NCI-H446 treated with DMSO at 0.1 percent for 48 hours (cell line): ENCODE data around the gene GLYATL3.

Experiments
- DNase-seq: peaks from one replicate; lab custom pipeline; 2025; lab: John Stamatoyannopoulos, UW

GLYATL3 gene

GRCh38 chr6:49514571-49515484 lies 15.1 kb downstream of the GLYATL3 start:
- no peak for DNase-seq

GRCh38 chr6:49515485-49516146 lies 15.9 kb downstream of the GLYATL3 start:
- DNase-seq: no peak

- no peak for DNase-seq
These were observed 16.4 kb downstream of the GLYATL3 start for GRCh38 chr6:49516147-49516505.

GRCh38 chr6:49517919-49518318 lies 18.2 kb downstream of the GLYATL3 start:
- DNase-seq: no peak

GRCh38 chr6:49519660-49520059 lies 19.9 kb downstream of the GLYATL3 start:
- DNase-seq: no peak

GRCh38 chr6:49522710-49523593 lies 23.2 kb downstream of the GLYATL3 start:
- DNase-seq: no peak

GRCh38 chr6:49523901-49524300 lies 24.2 kb downstream of the GLYATL3 start:
- no peak for DNase-seq

- no peak for DNase-seq
These were observed 24.8 kb downstream of the GLYATL3 start for GRCh38 chr6:49524541-49524940.

GRCh38 chr6:49526598-49526997 lies 26.9 kb downstream of the GLYATL3 start:
- DNase-seq: no peak

GRCh38 chr6:49527320-49527719 lies 27.6 kb downstream of the GLYATL3 start:
- no peak for DNase-seq

- DNase-seq: no peak
These were observed 28.8 kb downstream of the GLYATL3 start for GRCh38 chr6:49528571-49528970.

GRCh38 chr6:49530141-49530776 lies 30.5 kb downstream of the GLYATL3 start:
- no peak for DNase-seq

- peak; percentile 31 for DNase-seq
These were observed 32.2 kb downstream of the GLYATL3 start for GRCh38 chr6:49531774-49532569.

GRCh38 chr6:49535795-49536194 lies 36.1 kb downstream of the GLYATL3 start:
- DNase-seq: no peak

GRCh38 chr6:49539102-49539501 lies 39.4 kb downstream of the GLYATL3 start:
- no peak for DNase-seq

- no peak for DNase-seq
These were observed 40.9 kb downstream of the GLYATL3 start for GRCh38 chr6:49540614-49541013.

GRCh38 chr6:49541210-49541724 lies 41.5 kb downstream of the GLYATL3 start:
- DNase-seq: no peak

GRCh38 chr6:49541936-49542335 lies 42.2 kb downstream of the GLYATL3 start:
- no peak for DNase-seq

GRCh38 chr6:49543087-49543858 lies 43.5 kb downstream of the GLYATL3 start:
- DNase-seq: peak; percentile 7

- no peak for DNase-seq
These were observed 46.6 kb downstream of the GLYATL3 start for GRCh38 chr6:49546331-49546730.
